PFSK-1 (cell line): ENCODE measurements around the gene NCAPD2.

Experiments used
- FOXP2 ChIP-seq: optimal IDR thresholded peaks from 2 replicates; pipeline ENCODE3; 2011; ENCODE audit warnings: borderline replicate concordance, control low read depth, inconsistent platforms; ENCODE audit not compliant: insufficient read depth; ENCODE audit errors: extremely low read length, extremely low read depth
- POLR2AphosphoS5 ChIP-seq: IDR thresholded peaks from 2 replicates; pipeline ENCODE4 v1.6.1; 2012; ENCODE audit warnings: low read depth, mild to moderate bottlenecking, control low read depth, low read length, moderate library complexity
- REST ChIP-seq, 2 experiments: IDR thresholded peaks; 2 replicates each; pipeline versions ENCODE4 v1.6.1 to v1.8.0; 2011 to 2012; ENCODE audit warnings: low read depth in 2 of 2, low read length in 2 of 2, control low read depth in 1 of 2, inconsistent platforms in 1 of 2, mild to moderate bottlenecking in 1 of 2, moderate library complexity in 1 of 2; ENCODE audit not compliant: insufficient read depth in 1 of 2
- SIN3A ChIP-seq: IDR thresholded peaks from 2 replicates; pipeline ENCODE4 v1.6.1; 2012; ENCODE audit warnings: mild to moderate bottlenecking, low read length, moderate library complexity, borderline replicate concordance; ENCODE audit not compliant: insufficient read depth
- TAF1 ChIP-seq: IDR thresholded peaks from 2 replicates; pipeline ENCODE4 v1.6.1; 2012; ENCODE audit warnings: low read length, control low read depth, borderline replicate concordance; ENCODE audit not compliant: insufficient read depth

NCAPD2 gene

DNA sequence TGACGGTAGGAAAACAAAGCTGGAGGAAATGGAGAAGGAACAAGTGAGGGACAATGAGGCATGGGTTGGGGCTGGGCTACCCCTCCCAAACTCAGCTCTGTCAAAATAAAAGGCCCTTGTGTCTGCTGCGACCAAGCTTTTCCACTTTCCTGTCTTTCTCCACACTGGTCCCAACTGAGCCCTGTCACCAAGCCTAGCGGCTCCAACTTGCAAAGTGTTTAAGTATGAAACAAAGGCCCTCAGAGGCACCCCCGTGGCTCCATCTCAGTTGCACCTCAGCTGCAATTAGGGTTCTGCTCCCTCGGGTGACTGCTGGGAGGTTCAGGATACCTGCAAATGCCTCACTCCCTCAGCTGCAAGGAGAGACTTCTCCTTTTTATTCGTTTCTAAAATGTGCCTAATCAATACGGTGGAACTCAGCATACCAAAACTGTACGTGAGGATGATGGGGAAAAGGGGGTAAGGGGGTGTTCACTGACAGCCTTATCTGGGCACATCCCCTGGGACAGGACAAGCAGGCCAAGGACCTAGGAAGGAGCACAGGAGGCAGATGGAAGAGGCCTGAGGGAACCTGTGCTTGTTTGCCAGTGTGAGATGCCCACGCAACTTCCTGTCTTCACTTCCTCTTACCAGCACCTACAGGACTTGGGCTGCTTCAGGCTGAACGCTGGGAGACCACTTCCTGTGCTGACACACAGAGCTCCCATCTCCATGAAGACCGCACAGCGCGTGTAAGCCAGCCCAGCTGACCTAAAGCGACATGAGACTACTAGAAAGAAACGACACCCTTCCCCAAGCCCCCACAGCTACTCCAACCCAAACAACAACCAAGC lies 32.3 kb upstream of the NCAPD2 start:
- TF ChIP-seq TAF1 (no peak), POLR2AphosphoS5 (no peak), REST (IDR thresholded peaks at IDR 0.05; ENCODE audit: insufficient read depth in 1 of 2, low read depth in 2 of 2, low read length in 2 of 2) (no peak), FOXP2 (no peak), SIN3A (no peak)

DNA sequence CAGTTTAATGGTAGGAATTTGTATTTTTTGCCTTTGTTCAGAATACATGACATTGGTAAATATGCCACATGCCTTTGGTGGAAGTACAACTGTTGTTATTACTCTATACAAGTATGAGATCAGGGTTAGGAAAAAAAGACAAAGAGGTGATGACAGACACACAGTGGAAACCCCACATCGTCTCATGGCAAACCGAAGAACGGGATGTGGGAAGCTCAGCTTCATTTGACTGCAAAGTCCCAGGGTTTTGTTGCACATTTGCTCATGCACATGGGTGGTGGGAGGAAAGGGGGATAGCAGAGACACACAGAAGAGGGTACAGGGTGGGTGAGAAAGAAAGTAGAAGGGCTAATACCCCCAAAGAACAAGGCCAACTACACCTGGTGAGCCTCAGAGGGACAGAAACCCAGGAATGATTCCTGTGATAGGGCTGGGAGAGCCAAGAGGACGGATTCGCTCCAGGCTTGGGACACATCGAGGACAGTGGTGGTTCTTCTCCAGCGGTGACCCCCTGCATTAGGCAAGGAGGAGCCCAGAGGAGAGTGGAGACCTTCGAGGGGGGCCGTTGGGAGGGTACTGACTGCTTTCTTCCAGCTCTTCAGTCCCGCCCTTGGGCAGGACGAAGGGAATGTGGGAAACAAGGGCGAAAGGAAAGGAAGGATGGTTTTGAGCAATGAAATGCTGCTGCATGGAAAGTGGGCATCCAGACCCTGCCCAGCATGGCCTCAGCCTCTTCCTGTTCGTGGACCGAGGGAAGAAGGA lies 31.5 kb upstream of the NCAPD2 start:
- TF ChIP-seq POLR2AphosphoS5: no peak
- TF ChIP-seq FOXP2: no peak
- no peak for TF ChIP-seq REST (IDR thresholded peaks at IDR 0.05; ENCODE audit: insufficient read depth in 1 of 2, low read depth in 2 of 2, low read length in 2 of 2)
- TF ChIP-seq SIN3A: no peak
- TF ChIP-seq TAF1: no peak

DNA sequence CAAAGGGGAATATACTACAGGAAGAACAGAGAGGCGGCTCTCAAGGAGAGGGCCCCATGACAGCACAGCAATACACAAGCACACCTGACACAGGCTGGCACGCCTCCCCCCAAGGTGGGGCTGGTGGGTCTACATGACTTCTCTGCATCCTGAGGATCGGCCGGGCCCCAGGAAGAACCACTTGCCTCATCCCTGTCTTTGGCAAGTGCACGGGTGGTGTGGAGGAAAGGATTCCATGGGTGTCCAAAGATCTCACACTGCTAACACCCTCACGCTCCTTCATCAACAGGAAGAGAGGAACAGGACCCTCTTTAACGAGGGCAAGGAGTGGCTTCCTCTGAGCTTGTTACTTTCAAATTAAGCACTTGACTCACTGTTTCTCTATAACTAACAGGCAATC lies 30.7 kb upstream of the NCAPD2 start:
- TF ChIP-seq SIN3A: no peak
- no peak for TF ChIP-seq REST (IDR thresholded peaks at IDR 0.05; ENCODE audit: insufficient read depth in 1 of 2, low read depth in 2 of 2, low read length in 2 of 2)
- no peak for TF ChIP-seq TAF1
- no peak for TF ChIP-seq POLR2AphosphoS5
- no peak for TF ChIP-seq FOXP2

DNA sequence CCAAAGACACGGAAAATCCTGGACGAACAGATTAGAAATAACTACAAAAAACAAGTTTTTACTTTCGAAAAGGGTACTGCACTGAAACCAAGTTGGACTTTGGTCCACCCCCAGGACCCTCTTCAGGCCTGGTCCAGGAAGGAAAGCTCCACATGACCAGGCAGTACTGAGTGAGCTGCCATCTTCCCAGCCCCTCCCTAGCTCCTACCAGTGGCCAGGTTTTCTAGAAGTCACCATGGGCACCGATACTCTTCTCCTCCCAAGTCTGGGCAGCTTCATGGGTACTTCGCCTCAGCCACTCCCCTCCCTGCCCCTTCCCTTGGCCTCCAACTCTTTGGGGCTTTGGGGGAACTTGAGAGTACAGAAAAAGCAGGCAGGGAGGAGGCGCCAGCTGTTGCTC lies 30.0 kb upstream of the NCAPD2 start:
- TF ChIP-seq SIN3A (no peak), FOXP2 (no peak), POLR2AphosphoS5 (no peak), REST (IDR thresholded peaks at IDR 0.05; ENCODE audit: insufficient read depth in 1 of 2, low read depth in 2 of 2, low read length in 2 of 2) (no peak)
